Spleen (tissue), 11 donors: ENCODE measurements around the gene ZNF536. TPM values are rescaled to one million over a fixed set of nuclear protein-coding genes. Genes with fewer than 3 reads are reported as not detected.

Experiments
- DNase-seq: peaks from one replicate; pipeline ENCODE4 v3.0.0-alpha.2; 2020
- H3K27ac ChIP-seq, 8 donors: fragments of 200-600 bp; sonication (generic) in 7 of 8; 1 replicate in 4 of 8; 2 replicates in 4 of 8; pipeline versions ENCODE4 v1.5.0 to v1.8.0; 2016 to 2021; ENCODE audit warnings: inconsistent platforms in 4 of 8, mild to moderate bottlenecking in 4 of 8, moderate library complexity in 1 of 8
- H3K27me3 ChIP-seq, 7 donors: fragments of 200-600 bp; sonication (generic) in 6 of 7; replicated peaks in 1 of 7; 1 replicate in 4 of 7; 2 replicates in 3 of 7; pipeline versions ENCODE4 v1.5.0 to v1.8.0; 2016 to 2021; ENCODE audit warnings: inconsistent platforms in 3 of 7, mild to moderate bottlenecking in 1 of 7
- H3K36me3 ChIP-seq, 6 donors: fragments of 200-600 bp; sonication (generic) in 5 of 6; 1 replicate in 4 of 6; 2 replicates in 2 of 6; pipeline versions ENCODE4 v1.5.0 to v1.8.0; 2016 to 2021; ENCODE audit warnings: inconsistent platforms in 2 of 6
- H3K4me1 ChIP-seq, 6 donors: fragments of 200-600 bp; sonication (generic) in 5 of 6; 1 replicate in 3 of 6; 2 replicates in 3 of 6; pipeline versions ENCODE4 v1.5.0 to v1.8.0; 2016 to 2021; ENCODE audit warnings: inconsistent platforms in 3 of 6
- H3K4me3 ChIP-seq, 8 donors: fragments of 200-600 bp; sonication (generic) in 7 of 8; 1 replicate in 4 of 8; 2 replicates in 4 of 8; pipeline versions ENCODE4 v1.5.0 to v1.8.0; 2016 to 2021; ENCODE audit warnings: inconsistent platforms in 4 of 8, mild to moderate bottlenecking in 4 of 8, moderate library complexity in 2 of 8
- H3K9me3 ChIP-seq, 8 donors: fragments of 200-600 bp; sonication (generic) in 7 of 8; 1 replicate in 4 of 8; 2 replicates in 4 of 8; pipeline versions ENCODE4 v1.5.0 to v1.8.0; 2016 to 2021; ENCODE audit warnings: inconsistent platforms in 4 of 8
- POLR2A ChIP-seq, 3 donors: fragments of 450-650 bp; IDR thresholded peaks; one replicate each; pipeline ENCODE4 v1.5.1; 2017; ENCODE audit warnings: antibody characterized with exemption in 3 of 3, mild to moderate bottlenecking in 1 of 3
- POLR2AphosphoS5 ChIP-seq, 3 donors: sonication (generic); formaldehyde crosslinking; IDR thresholded peaks; one replicate each; pipeline ENCODE4 v1.5.1; 2017; ENCODE audit warnings: antibody characterized with exemption in 3 of 3
- WGBS, 5 donors: extraction: QIAGEN DNeasy Blood & Tissue Kit in 3 of 5; methylation state at CpG; one replicate each; pipeline versions ENCODE4 v1.1.5 to v1.1.7; 2013 to 2018; 5-methylcytosine and 5-hydroxymethylcytosine counted together
- intact Hi-C: fragments of 100-400 bp; cut with DNase I; formaldehyde crosslinking; loops from one replicate; pipeline ENCODE4 v1.15.0; 2023; ENCODE audit warnings: low total_unique reads
- polyA plus RNA-seq, 3 donors: library from polyadenylated mRNA; stranded (reverse); fragments of 200-250 nt; gene quantifications; one replicate each; pipeline ENCODE4 v1.2.1, GENCODE V29; 2013
- total RNA-seq, 7 donors: library from RNA; depleted of rRNA in 3 of 7; stranded (reverse); fragments of >200 nt in 3 of 7; fragmentation: NEBNext Ultra II Directional in 4 of 7; extraction: Animal tissue kit (Norgen Biotek cat#: 25700) in 4 of 7; gene quantifications; one replicate each; pipeline versions ENCODE4 v1.1.0 to v1.2.1, GENCODE V29; 2016 to 2021
- TF ChIP-seq, protein P1 (sequence below), 11 experiments: fragments of 200-600 bp in 7 of 11; fragments of 450-650 bp in 4 of 11; sonication (generic) in 4 of 11; IDR thresholded peaks in 8 of 11; conservative IDR thresholded peaks in 3 of 11; 1 replicate in 7 of 11; 2 replicates in 4 of 11; pipeline versions ENCODE4 v1.4.0 to v1.8.0; 2016 to 2021; ENCODE audit warnings: antibody characterized with exemption in 11 of 11, inconsistent platforms in 4 of 11, mild to moderate bottlenecking in 1 of 11
- donor health status: healthy with polysubstance abuse.
- donor health status: DM: no; HTN: no; CAD: no; lungs with moderate emphysema.
- donor health status: DM: no; HTN: no; CAD: no.
- donor health status: Bipolar disorder and iron deficiency.
- donor health status: healthy.
- donor health status: DM: no; HTN: no; CAD: no.
- donor health status: DM: yes; HTN: yes; CAD: no.

The ZNF536 gene
- total and polyA plus RNA-seq, 10 donors: 0.13 to 4.1 (median 2.1) TPM

DNA sequence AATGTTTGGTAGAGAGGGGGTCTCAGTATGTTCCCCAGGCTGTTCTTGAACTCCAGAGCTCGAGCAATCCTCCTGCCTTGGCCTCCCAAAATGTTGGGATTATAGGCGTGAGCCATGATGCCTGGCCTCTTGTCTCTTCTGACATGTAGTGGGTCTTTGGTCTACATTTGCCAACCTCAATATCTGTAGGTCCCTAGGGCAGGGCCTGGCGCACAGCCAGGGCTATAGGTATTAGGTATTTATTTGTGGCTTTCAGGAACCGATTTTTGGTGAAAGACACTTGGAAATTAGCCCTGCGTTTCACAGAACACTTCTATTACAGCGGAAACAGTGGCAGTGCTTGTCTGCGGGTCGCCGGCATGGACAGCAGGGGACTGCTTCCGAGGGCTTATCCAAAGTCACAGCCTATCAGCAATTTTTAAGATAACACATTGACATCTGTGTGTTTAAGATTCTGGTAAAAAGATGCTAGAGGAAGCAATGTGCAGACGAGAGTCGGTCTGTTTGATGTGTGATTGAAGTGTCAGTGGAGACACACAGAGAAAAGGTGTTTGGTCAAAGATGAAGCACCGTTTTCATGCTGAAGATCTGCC is 14.5 kb downstream of the ZNF536 start:
- WGBS, 5 donors: 75 to 83% (median 79%) methylated on average over 13 of the region's 13 CpGs
- H3K4me3 ChIP-seq: no peak overlapping the region
- H3K27ac ChIP-seq: no peak overlapping the region
- no peak for TF ChIP-seq POLR2AphosphoS5 (IDR thresholded peaks at IDR 0.05)
- TF ChIP-seq POLR2A (IDR thresholded peaks at IDR 0.05): no peak
- TF ChIP-seq, protein P1, sequence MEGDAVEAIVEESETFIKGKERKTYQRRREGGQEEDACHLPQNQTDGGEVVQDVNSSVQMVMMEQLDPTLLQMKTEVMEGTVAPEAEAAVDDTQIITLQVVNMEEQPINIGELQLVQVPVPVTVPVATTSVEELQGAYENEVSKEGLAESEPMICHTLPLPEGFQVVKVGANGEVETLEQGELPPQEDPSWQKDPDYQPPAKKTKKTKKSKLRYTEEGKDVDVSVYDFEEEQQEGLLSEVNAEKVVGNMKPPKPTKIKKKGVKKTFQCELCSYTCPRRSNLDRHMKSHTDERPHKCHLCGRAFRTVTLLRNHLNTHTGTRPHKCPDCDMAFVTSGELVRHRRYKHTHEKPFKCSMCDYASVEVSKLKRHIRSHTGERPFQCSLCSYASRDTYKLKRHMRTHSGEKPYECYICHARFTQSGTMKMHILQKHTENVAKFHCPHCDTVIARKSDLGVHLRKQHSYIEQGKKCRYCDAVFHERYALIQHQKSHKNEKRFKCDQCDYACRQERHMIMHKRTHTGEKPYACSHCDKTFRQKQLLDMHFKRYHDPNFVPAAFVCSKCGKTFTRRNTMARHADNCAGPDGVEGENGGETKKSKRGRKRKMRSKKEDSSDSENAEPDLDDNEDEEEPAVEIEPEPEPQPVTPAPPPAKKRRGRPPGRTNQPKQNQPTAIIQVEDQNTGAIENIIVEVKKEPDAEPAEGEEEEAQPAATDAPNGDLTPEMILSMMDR (IDR thresholded peaks at IDR 0.05 in 8 of 11, conservative IDR thresholded peaks at IDR 0.05 in 3 of 11): no peak
- H3K36me3 ChIP-seq: no peaks in the 10 kb centered on the region
- DNase-seq: no peak
- no peaks in the 10 kb centered on the region for H3K9me3 ChIP-seq
- H3K27me3 ChIP-seq: peaks cover 0 to 14% (median 0%) of the 10 kb centered on the region in 7 donors
- intact Hi-C loops: no loop called here
- no peaks in the 10 kb centered on the region for H3K4me1 ChIP-seq

GRCh38 chr19:30387311-30388115 is 15.3 kb downstream of the ZNF536 start:
- Histone ChIP-seq H3K9me3 (no peaks in the 10 kb centered on the region), H3K4me1 (no peaks in the 10 kb centered on the region), H3K27ac (no peak overlapping the region), H3K4me3 (no peak overlapping the region), H3K27me3 (peaks cover 0 to 21% (median 0%) of the 10 kb centered on the region in 7 donors), H3K36me3 (no peaks in the 10 kb centered on the region)
- TF ChIP-seq POLR2AphosphoS5 (IDR thresholded peaks at IDR 0.05) (no peak), POLR2A (IDR thresholded peaks at IDR 0.05) (no peak)
- TF ChIP-seq, protein P1 (IDR thresholded peaks at IDR 0.05 in 8 of 11, conservative IDR thresholded peaks at IDR 0.05 in 3 of 11): no peak
- DNase-seq: no peak
- WGBS, 5 donors: 72 to 77% (median 75%) methylated on average over 8 to 12 of the region's 12 CpGs
- intact Hi-C loops: no loop called here

DNA sequence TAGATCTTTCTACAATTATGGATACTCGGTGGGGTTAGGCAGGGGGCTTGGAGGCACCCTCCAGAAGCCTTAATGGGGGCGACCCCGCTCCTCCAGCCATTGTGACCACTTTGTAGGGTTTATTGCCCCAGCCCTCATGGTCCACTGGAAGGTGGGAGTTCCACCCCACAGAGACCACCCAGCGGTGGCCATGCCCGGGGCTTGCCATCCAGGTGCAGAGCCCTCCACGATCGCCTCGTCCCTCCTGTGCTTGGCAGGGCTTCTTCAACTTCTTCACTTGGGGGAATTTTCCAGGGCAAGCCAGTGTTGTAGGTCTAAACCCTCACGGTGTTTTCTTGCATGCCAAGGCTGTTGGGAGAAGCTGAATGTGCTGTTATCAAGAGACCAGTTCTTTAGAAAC is 16.1 kb downstream of the ZNF536 start:
- WGBS, 5 donors: 86 to 93% (median 91%) methylated on average over 7 to 9 of the region's 9 CpGs
- intact Hi-C loops: no loop called here
- peaks cover 0 to 21% (median 0%) of the 10 kb centered on the region in 7 donors for H3K27me3 ChIP-seq
- no peak for DNase-seq
- no peak overlapping the region for H3K27ac ChIP-seq
- H3K9me3 ChIP-seq: no peaks in the 10 kb centered on the region
- H3K4me1 ChIP-seq: no peaks in the 10 kb centered on the region
- no peaks in the 10 kb centered on the region for H3K36me3 ChIP-seq
- no peak overlapping the region for H3K4me3 ChIP-seq
- TF ChIP-seq, protein P1 (IDR thresholded peaks at IDR 0.05 in 8 of 11, conservative IDR thresholded peaks at IDR 0.05 in 3 of 11): no peak
- TF ChIP-seq POLR2A (IDR thresholded peaks at IDR 0.05): no peak
- TF ChIP-seq POLR2AphosphoS5 (IDR thresholded peaks at IDR 0.05): no peak

DNA sequence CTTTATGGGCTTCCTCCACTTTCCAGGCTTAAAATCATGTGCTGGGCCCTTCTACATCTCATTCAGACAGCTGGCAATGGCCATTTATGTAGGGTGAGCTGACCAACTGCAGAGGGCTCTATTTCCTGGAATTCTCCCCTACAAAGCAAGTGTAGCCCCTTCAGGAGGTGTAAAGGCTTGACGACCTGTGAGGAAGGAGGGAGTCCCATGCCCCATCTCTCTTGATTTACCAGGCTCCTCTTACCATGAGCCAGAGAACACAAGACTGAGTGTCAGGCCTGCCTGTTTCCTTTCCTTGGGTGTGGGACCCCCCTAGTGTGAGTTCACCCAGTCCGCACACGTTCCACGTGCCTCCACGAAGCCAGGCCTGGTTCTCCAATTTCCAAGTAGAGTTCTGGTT is 16.6 kb downstream of the ZNF536 start:
- 86 to 93% (median 88%) methylated on average over 5 of the region's 5 CpGs for WGBS, 5 donors
- H3K27ac ChIP-seq: no peak overlapping the region
- H3K4me1 ChIP-seq: no peaks in the 10 kb centered on the region
- intact Hi-C loops: no loop called here
- H3K36me3 ChIP-seq: no peaks in the 10 kb centered on the region
- H3K9me3 ChIP-seq: no peaks in the 10 kb centered on the region
- H3K4me3 ChIP-seq: no peak overlapping the region
- DNase-seq: no peak
- TF ChIP-seq POLR2AphosphoS5 (IDR thresholded peaks at IDR 0.05) (no peak), POLR2A (IDR thresholded peaks at IDR 0.05) (no peak)
- TF ChIP-seq, protein P1 (IDR thresholded peaks at IDR 0.05 in 8 of 11, conservative IDR thresholded peaks at IDR 0.05 in 3 of 11): no peak
- H3K27me3 ChIP-seq: peaks cover 0 to 21% (median 0%) of the 10 kb centered on the region in 7 donors
